Activated CD8-positive, alpha-beta memory T cell treated with anti-CD3 and anti-CD28 coated beads, Interleukin-2, amount 50 U/mL, for 24 hours (primary cell): Measurements from ENCODE around the gene KRT40.

Experiments used
- DNase-seq: peaks from one replicate; pipeline ENCODE4 v3.0.0-alpha.2; 2020; ENCODE audit errors: extremely low read depth

Gene KRT40

DNA sequence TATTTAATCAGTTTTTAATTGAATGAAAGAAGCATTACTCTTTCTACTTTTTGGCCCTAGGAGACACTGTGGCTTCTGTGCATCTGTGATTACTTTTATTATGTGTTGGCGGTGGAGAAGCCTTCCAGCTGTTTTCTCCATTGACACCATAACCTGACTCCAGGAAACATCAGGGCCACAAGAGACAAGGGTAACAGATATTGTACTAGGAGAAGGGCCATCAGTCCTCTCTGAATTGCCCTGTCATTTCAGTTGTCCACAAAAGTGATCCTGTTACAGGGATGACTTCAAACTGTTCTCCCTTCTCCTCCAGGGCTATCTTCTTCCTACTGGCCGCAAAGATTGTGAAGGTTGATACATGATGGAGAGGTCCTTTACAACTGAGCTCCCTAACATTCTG, 32.0 kb downstream of the KRT40 start:
- DNase-seq = no peak

DNA sequence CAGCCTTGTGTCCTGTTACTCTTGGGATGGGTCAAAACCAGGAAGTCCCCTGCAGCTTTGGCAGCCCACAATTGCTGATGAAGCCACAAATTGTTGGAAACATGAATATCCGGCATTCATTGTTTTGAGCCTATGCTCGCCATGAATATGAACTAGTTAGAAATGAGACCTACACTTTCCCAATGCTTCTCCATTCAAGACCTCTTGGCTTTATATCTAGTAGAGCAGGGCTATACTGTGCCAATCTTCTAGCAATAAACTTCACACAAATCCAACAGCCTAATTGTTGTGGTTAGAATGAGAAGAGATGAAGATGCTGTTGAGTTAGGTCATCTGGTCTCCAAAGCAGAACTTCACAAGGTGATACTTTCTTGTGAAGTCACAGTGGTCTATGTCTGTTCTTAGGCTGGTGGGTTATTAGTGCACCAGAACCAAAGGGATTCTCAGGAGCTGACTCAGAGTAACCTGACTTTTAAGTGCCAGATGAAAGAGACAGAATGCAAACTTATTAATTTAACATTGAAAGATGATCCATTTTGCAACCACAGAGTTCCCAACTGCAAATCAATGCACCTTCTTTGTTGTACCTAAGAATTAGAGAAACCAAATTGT, 33.0 kb downstream of the KRT40 start:
- DNase-seq = no peak

DNA sequence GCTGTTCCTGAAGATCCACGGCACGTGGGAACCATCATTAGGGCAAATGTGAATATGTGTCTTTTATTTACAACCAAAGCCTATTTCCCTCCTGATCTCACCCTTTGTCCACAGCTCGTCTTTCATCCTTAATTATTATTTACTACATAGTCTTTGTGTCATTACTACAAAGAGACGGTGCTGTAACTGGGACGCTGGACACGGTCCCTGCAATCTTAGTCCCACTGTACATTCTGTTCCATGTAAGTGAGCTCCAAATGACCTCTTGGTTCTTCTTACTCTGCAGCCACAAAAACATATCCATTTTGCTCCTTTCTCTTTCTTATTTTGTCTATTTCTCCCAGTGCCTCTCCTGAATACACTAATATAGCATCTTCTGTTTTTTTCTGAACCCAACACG, 34.0 kb downstream of the KRT40 start:
- DNase-seq = no peak

- DNase-seq = no peak
Measured at GRCh38 chr17:40949418-40949817, 34.7 kb downstream of the KRT40 start.

- no peak for DNase-seq
Measured at GRCh38 chr17:40947929-40948328, 36.2 kb downstream of the KRT40 start.

GRCh38 chr17:40945414-40945813, 38.7 kb downstream of the KRT40 start:
- no peak for DNase-seq

DNA sequence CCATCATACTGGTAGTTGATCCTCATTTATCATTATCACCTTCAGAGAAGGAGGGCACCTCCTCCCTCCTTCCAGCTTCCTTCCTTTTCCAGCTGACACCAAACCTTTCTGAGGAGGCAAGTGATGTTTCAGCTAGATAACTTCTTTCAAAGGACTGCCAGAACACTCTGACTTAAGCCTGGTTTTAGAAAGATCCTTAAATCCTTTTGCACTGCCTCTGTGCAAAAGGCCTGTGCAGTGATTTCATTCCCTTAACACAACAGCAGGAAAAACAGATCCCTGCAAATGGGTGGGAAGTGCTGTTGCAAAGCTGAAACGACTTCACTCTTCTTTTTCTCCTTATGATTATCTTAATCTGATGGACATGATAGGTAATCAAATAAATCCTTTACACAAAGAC, 39.6 kb downstream of the KRT40 start:
- DNase-seq = no peak

GRCh38 chr17:40942553-40942952, 41.6 kb downstream of the KRT40 start:
- DNase-seq = no peak

- DNase-seq = no peak
Measured at GRCh38 chr17:40940266-40940665, 43.9 kb downstream of the KRT40 start.

DNA sequence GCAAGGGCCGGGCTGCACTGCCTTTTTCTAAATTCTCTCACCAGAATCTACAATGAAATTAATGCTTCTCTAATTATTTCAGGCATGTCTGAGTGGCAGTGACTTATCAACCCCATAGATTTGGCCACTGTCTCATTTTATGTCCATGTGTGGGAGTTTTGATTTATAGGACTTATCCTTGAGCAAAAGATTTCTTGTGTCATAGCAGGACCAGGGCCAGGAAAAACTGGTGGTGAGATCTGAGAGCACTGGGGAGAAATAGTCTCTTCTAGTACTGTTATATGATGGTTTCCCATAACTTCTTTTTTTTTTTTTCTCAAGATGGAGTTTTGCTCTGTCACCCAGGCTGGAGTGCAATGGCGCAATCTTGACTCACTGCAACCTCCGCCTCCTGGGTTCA, 45.1 kb downstream of the KRT40 start:
- DNase-seq = no peak

DNA sequence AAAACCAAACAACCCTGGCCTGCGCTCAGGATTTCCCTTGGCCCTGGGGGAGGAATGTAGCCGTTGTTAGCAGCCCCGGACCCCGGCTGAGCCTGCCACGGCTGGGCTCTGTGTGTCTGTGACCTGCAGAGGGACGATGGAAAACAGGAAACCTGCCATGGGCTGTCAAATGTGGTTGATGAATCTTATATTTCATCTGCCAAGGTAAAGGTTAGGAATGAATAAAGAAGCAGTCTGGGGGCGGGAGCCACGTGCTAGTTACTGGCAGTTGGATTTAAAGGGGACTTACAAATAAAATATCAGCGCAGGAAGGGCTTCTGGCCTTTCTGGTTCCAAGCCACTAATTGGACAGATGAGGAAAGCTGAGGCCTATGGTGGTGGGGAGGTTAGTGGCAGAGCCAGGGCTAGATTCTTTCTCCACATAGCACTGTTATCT, 46.7 kb downstream of the KRT40 start, which contains the start of gene KRT23:
KRT23 (minus strand) TSS at position 263 of the 436 bp plus-strand sequence. CDS start 1,043 bp downstream, outside the sequence.
- DNase-seq = no peak

DNA sequence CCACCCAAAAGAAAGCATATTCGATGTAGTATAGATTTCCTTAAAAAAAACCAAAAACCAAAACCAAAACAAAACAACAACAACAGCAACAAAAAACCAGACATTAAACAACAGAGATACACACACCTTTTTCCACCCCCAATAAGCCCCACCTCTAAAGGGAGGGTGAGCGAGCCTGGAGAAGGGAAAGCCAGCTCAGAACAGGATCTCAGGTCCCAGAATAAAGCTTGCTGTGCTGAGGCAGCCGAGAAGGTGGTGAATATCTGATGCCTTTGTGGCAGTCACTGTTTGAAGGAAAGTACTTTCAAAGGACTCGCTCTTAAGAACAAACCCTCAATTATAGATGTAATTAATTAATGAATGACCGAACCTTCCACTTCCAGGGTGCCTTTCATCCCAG, 47.1 kb downstream of the KRT40 start:
- DNase-seq = no peak

- no peak for DNase-seq
Measured at GRCh38 chr17:40936437-40936971, 47.6 kb downstream of the KRT40 start.

DNA sequence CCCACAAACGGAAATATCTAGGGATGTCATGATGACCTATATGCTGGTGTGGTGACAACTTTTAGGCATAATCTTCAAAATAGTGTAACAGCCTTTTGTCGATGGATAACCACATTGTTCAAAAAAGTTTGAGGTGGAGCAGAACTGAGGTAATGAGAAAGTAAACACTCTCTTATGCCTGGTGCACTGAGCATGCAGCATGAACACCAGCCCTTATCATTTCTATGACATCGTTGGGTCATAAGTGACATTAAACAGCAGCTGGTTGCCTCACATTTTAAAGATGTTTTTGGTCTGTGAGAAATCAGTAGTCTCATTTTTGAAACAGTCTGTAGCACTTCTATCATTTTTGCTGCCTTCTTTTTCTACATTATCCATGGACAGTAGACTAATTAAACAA, 48.5 kb downstream of the KRT40 start:
- DNase-seq = no peak

- DNase-seq = no peak
Measured at GRCh38 chr17:40932608-40933007, 51.5 kb downstream of the KRT40 start.

GRCh38 chr17:40931311-40931710, 52.8 kb downstream of the KRT40 start:
- DNase-seq = no peak
